A673 (cell line): Measurements from ENCODE around the gene FOXG1. TPM values are rescaled to one million over a fixed set of nuclear protein-coding genes. Genes with fewer than 3 reads are reported as not detected.

Experiments used
- BruUV-seq: library from RNA; stranded (reverse); fragments of 400-500 nt; replicated peaks from 2 replicates; lab custom pipeline; 2021; lab: Mats Ljungman, UMichigan
- CTCF ChIA-PET: fragments of 300-600 bp; sonication (Branson Sonifier 250); formaldehyde crosslinking; loops from one replicate; lab custom pipeline; 2022; ENCODE audit warnings: antibody characterized with exemption; lab: Charles Lee
- POLR2A ChIA-PET: fragments of 300-600 bp; sonication (Branson Sonifier 250); formaldehyde crosslinking; loops from one replicate; lab custom pipeline; 2022; ENCODE audit warnings: antibody characterized with exemption; ENCODE audit not compliant: low non-redundant PET; lab: Charles Lee
- DNase-seq: peaks from one replicate; pipeline ENCODE4 v3.0.0-alpha.2; 2015; ENCODE audit warnings: low spot score
- H3K27ac ChIP-seq: fragments of 200-600 bp; sonication (generic); 2 replicates; pipeline ENCODE4 v1.5.1; 2016; ENCODE audit warnings: mixed run types, low read depth, mild to moderate bottlenecking, mixed read lengths, antibody characterized with exemption, low read length; ENCODE audit not compliant: poor library complexity, severe bottlenecking
- H3K27me3 ChIP-seq: fragments of 200-600 bp; sonication (generic); replicated peaks from 2 replicates; pipeline ENCODE4 v1.6.1; 2017; ENCODE audit warnings: mixed run types, low read depth, mild to moderate bottlenecking, mixed read lengths, antibody characterized with exemption, low read length; ENCODE audit not compliant: insufficient read depth, poor library complexity
- H3K36me3 ChIP-seq: fragments of 200-600 bp; sonication (generic); 2 replicates; pipeline ENCODE4 v1.6.1; 2016; ENCODE audit warnings: mixed run types, mild to moderate bottlenecking, mixed read lengths, antibody characterized with exemption, low read length; ENCODE audit not compliant: insufficient read depth, poor library complexity, severe bottlenecking
- H3K4me1 ChIP-seq: fragments of 200-600 bp; sonication (generic); 2 replicates; pipeline ENCODE4 v1.6.1; 2017; ENCODE audit warnings: mixed run types, mild to moderate bottlenecking, mixed read lengths, antibody characterized with exemption, low read length; ENCODE audit not compliant: insufficient read depth, poor library complexity, severe bottlenecking
- H3K4me3 ChIP-seq: fragments of 200-600 bp; sonication (generic); 2 replicates; pipeline ENCODE4 v1.5.1; 2016; ENCODE audit warnings: low read depth, mixed run types, mild to moderate bottlenecking, mixed read lengths, low read length; ENCODE audit not compliant: poor library complexity, severe bottlenecking
- H3K9me3 ChIP-seq: fragments of 200-600 bp; sonication (generic); 2 replicates; pipeline ENCODE4 v1.6.1; 2016; ENCODE audit warnings: mixed run types, low read depth, mild to moderate bottlenecking, mixed read lengths, antibody characterized with exemption, low read length; ENCODE audit not compliant: poor library complexity, severe bottlenecking
- EZH2 ChIP-seq: fragments of 200-600 bp; sonication (generic); IDR thresholded peaks from 2 replicates; pipeline ENCODE4 v1.6.1; 2017; ENCODE audit warnings: borderline replicate concordance, low read depth, mild to moderate bottlenecking, mixed read lengths, antibody characterized with exemption, low read length; ENCODE audit not compliant: poor library complexity, severe bottlenecking
- intact Hi-C: fragments of 100-400 bp; cut with micrococcal nuclease; formaldehyde crosslinking; loops from one replicate; pipeline ENCODE4 v1.10.0; 2022; ENCODE audit not compliant: unreplicated experiment
- total RNA-seq: library from RNA; stranded (reverse); gene quantifications from 2 replicates; pipeline ENCODE4 v1.2.3, GENCODE V29; 2021
- TF ChIP-seq, protein P1 (sequence below): fragments of 300-800, 200-600 bp; sonication (generic); conservative IDR thresholded peaks from 2 replicates; pipeline ENCODE4 v1.5.1; 2017; ENCODE audit warnings: low read depth, mild to moderate bottlenecking, antibody characterized with exemption, low read length, moderate library complexity, mixed read lengths

Gene FOXG1
- total RNA-seq, 1 experiment from 2014 or later, result not detected

DNA sequence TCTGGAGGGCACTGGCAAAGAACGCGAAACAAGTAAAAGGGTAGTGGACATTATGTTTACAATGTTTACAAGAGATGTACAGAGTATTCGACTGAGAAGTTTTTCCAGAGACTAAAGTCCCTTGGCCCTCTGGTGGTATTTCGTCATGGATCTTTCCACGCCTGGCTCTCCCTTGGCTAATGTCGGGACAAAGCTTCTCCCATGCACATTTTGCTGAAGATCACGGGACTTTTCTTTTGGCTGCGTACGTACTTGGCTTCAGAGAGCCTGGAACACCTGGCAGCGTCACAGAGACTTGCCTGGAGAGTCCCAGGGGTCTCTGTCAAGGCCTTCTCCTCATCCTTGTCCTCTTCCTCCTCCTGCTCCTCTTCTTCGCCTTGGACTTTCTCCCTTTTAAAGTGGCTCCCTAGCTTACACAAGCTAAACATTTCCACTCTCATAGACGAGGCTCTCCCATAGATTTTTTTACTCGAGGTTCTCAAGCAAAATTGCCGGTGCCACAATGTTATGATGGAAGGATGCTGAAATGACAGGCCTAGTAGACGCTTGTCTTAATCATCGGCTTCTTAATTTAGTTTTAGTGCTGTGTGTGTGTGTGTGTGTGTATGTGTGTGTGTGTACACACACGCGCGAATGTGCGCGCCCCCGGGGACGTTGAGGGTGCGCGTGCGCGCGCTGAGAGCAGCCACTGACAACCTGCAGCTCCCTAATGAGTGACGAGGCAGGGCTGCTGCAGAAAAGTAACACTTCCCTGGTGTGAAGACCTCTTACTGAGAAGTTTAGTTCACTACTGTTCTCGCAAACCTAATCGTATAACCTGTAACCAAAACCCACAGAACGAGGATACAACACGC, 4.9 kb upstream of the FOXG1 start:
- H3K4me1 ChIP-seq, result peaks cover 3% of the 10 kb centered on the region
- peaks cover 96% of the 10 kb centered on the region for H3K27me3 ChIP-seq
- TF ChIP-seq EZH2, result no peak
- TF ChIP-seq, protein P1, sequence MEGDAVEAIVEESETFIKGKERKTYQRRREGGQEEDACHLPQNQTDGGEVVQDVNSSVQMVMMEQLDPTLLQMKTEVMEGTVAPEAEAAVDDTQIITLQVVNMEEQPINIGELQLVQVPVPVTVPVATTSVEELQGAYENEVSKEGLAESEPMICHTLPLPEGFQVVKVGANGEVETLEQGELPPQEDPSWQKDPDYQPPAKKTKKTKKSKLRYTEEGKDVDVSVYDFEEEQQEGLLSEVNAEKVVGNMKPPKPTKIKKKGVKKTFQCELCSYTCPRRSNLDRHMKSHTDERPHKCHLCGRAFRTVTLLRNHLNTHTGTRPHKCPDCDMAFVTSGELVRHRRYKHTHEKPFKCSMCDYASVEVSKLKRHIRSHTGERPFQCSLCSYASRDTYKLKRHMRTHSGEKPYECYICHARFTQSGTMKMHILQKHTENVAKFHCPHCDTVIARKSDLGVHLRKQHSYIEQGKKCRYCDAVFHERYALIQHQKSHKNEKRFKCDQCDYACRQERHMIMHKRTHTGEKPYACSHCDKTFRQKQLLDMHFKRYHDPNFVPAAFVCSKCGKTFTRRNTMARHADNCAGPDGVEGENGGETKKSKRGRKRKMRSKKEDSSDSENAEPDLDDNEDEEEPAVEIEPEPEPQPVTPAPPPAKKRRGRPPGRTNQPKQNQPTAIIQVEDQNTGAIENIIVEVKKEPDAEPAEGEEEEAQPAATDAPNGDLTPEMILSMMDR, result no peak
- H3K36me3 ChIP-seq, result no peaks in the 10 kb centered on the region
- H3K27ac ChIP-seq, result no peak overlapping the region
- ChIA-PET CTCF (no interaction called here), POLR2A (no interaction called here)
- no TSS peak for BruUV-seq
- intact Hi-C loops, result no loop called here
- H3K9me3 ChIP-seq, result no peaks in the 10 kb centered on the region
- H3K4me3 ChIP-seq, result no peak overlapping the region
- DNase-seq, result no peak

DNA sequence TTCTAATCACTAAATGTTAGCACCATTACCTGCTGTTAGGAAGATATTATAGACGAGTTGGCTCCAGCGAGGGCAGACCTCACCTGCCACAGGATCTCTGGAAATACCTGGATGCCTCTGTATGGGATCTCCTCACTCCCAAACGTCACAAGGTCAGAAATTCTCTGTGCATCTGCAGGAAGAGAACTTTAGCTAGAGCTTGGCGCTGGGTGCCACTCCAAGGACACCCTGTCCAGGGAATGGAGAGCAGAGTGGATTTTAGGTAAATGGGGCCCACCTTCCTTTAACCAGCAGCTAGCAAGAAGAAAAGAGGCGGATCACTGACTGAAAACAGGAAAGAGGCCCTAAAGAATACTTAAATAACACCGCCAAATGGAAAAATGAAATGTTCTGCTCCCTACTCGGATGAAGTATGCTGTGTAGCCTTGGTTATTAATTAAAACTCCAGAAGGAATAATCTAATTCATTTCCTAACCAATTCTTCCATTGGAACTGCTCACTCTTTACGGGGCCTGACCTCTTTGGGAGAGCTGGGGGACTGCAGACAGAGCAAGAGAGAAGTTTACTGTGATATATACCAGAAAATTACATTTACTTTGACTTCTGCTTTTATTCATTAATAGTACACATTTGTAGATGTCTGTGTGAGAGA, 4.2 kb upstream of the FOXG1 start:
- POLR2A ChIA-PET, result no interaction called here
- no peak for DNase-seq
- Histone ChIP-seq H3K27ac (no peak overlapping the region), H3K36me3 (no peaks in the 10 kb centered on the region), H3K4me3 (no peak overlapping the region), H3K27me3 (peaks cover 89% of the 10 kb centered on the region), H3K9me3 (no peaks in the 10 kb centered on the region), H3K4me1 (peaks cover 3% of the 10 kb centered on the region)
- no TSS peak for BruUV-seq
- TF ChIP-seq, protein P1, result no peak
- TF ChIP-seq EZH2, result no peak
- CTCF ChIA-PET, result no interaction called here
- intact Hi-C loops, result no loop called here

DNA sequence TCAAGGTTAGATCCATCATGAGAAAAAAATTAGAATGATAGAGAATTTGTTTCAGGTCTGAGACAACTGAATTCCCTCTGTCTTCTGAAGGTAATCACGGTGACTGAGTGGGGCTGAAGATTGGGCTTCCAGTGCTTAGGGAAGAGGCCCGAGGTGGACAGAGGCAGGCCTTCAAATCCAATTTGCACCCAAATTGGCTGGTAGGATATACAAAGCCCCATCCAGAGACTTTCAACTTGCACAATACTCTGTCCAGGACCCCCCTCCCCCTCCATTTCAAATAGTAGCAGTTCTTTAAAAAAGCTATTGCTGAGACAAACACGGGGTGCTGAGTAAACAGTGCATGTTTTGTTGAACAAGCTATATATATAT, 3.6 kb upstream of the FOXG1 start:
- POLR2A ChIA-PET, result no interaction called here
- intact Hi-C loops, result no loop called here
- no peak for DNase-seq
- H3K36me3 ChIP-seq, result no peaks in the 10 kb centered on the region
- H3K27me3 ChIP-seq, result peaks cover 89% of the 10 kb centered on the region
- H3K27ac ChIP-seq, result no peak overlapping the region
- CTCF ChIA-PET, result no interaction called here
- no TSS peak for BruUV-seq
- no peak overlapping the region for H3K4me3 ChIP-seq
- peaks cover 3% of the 10 kb centered on the region for H3K4me1 ChIP-seq
- no peak for TF ChIP-seq EZH2
- TF ChIP-seq, protein P1, result no peak
- no peaks in the 10 kb centered on the region for H3K9me3 ChIP-seq
